ENCODE measurements around the gene POLD1. TPM values are rescaled to one million over a fixed set of nuclear protein-coding genes. Genes with fewer than 3 reads are reported as not detected.

POLD1 gene
- total RNA-seq, 1 donor from 2014 or later = 36.7 TPM

GRCh38 chr19:50447053-50447452, 62.9 kb downstream of the POLD1 start:
- Histone ChIP-seq H3K36me3 (no peaks in the 10 kb centered on the region), H4K20me1 (ENCODE audit: low read depth) (no peaks in the 10 kb centered on the region), H3K9me3 (ENCODE audit: low read depth) (no peaks in the 10 kb centered on the region), H3K27me3 (no peaks in the 10 kb centered on the region), H3K27ac (no peak overlapping the region), H3F3A (ENCODE audit: low read depth) (no peaks in the 10 kb centered on the region), H3K4me1 (no peaks in the 10 kb centered on the region), H3K9ac (no peak overlapping the region), H3K4me3 (no peak overlapping the region), H2AFZ (replicated peaks) (no peak overlapping the region), H3K4me2 (no peak overlapping the region), H3K79me2 (ENCODE audit: low read depth) (no peaks in the 10 kb centered on the region)
- Mint-ChIP-seq H3K4me1 (peaks cover 2% of the 10 kb centered on the region), H3K36me3 (no peaks in the 10 kb centered on the region), H3K9me3 (peaks cover 6% of the 10 kb centered on the region), H3K27me3 (ENCODE audit: insufficient read depth, low read depth) (peaks cover 17% of the 10 kb centered on the region), H3K27ac (peak overlapping the region; percentile 62), H3K4me3 (no peak overlapping the region)
- TF ChIP-seq EZH2 (IDR thresholded peaks at IDR 0.05) (no peak), EZH2phosphoT487 (IDR thresholded peaks at IDR 0.05) (no peak), CTCF (IDR thresholded peaks at IDR 0.05) (no peak)
- DNase-seq (ENCODE audit: low spot score) = no peak

GRCh38 chr19:50447750-50448149, 63.6 kb downstream of the POLD1 start:
- Histone ChIP-seq H3K9me3 (ENCODE audit: low read depth) (no peaks in the 10 kb centered on the region), H3K4me3 (no peak overlapping the region), H3K27ac (no peak overlapping the region), H3K36me3 (no peaks in the 10 kb centered on the region), H3K79me2 (ENCODE audit: low read depth) (no peaks in the 10 kb centered on the region), H3K4me2 (no peak overlapping the region), H3K27me3 (no peaks in the 10 kb centered on the region), H3F3A (ENCODE audit: low read depth) (no peaks in the 10 kb centered on the region), H3K9ac (no peak overlapping the region), H3K4me1 (no peaks in the 10 kb centered on the region), H4K20me1 (ENCODE audit: low read depth) (no peaks in the 10 kb centered on the region), H2AFZ (replicated peaks) (no peak overlapping the region)
- no peak for DNase-seq (ENCODE audit: low spot score)
- Mint-ChIP-seq H3K27me3 (ENCODE audit: insufficient read depth, low read depth) (peaks cover 17% of the 10 kb centered on the region), H3K27ac (no peak overlapping the region), H3K9me3 (peaks cover 6% of the 10 kb centered on the region), H3K36me3 (no peaks in the 10 kb centered on the region), H3K4me1 (peaks cover 2% of the 10 kb centered on the region), H3K4me3 (no peak overlapping the region)
- TF ChIP-seq CTCF (IDR thresholded peaks at IDR 0.05) = no peak
- TF ChIP-seq EZH2 (IDR thresholded peaks at IDR 0.05) = no peak
- TF ChIP-seq EZH2phosphoT487 (IDR thresholded peaks at IDR 0.05) = no peak

- H3K36me3 ChIP-seq = no peaks in the 10 kb centered on the region
- no peak overlapping the region for H2AFZ ChIP-seq (replicated peaks)
- H3K4me2 ChIP-seq = no peak overlapping the region
- no peak overlapping the region for H3K9ac ChIP-seq
- Mint-ChIP-seq H3K4me1 (peaks cover 2% of the 10 kb centered on the region), H3K27me3 (ENCODE audit: insufficient read depth, low read depth) (peaks cover 10% of the 10 kb centered on the region), H3K4me3 (no peak overlapping the region), H3K27ac (no peak overlapping the region), H3K9me3 (peaks cover 9% of the 10 kb centered on the region), H3K36me3 (no peaks in the 10 kb centered on the region)
- DNase-seq (ENCODE audit: low spot score) = no peak
- no peaks in the 10 kb centered on the region for H3K9me3 ChIP-seq (ENCODE audit: low read depth)
- H3K4me1 ChIP-seq = no peaks in the 10 kb centered on the region
- H4K20me1 ChIP-seq (ENCODE audit: low read depth) = no peaks in the 10 kb centered on the region
- H3K27ac ChIP-seq = no peak overlapping the region
- H3F3A ChIP-seq (ENCODE audit: low read depth) = no peaks in the 10 kb centered on the region
- TF ChIP-seq CTCF (IDR thresholded peaks at IDR 0.05) (no peak), EZH2phosphoT487 (IDR thresholded peaks at IDR 0.05) (no peak), EZH2 (IDR thresholded peaks at IDR 0.05) (no peak)
- no peaks in the 10 kb centered on the region for H3K27me3 ChIP-seq
- no peak overlapping the region for H3K4me3 ChIP-seq
- H3K79me2 ChIP-seq (ENCODE audit: low read depth) = no peaks in the 10 kb centered on the region
Measured at GRCh38 chr19:50449236-50449899, 65.2 kb downstream of the POLD1 start.

All from neural progenitor cell (in vitro differentiated cells).